ENCODE data around the gene ZNF777.

ZNF777 gene

GRCh38 chr7:149476791-149477190 lies 15.9 kb upstream of the ZNF777 start:
- DNase-seq = no peak

GRCh38 chr7:149475121-149476045 lies 14.5 kb upstream of the ZNF777 start:
- no peak for DNase-seq

- no peak for DNase-seq
Observed at GRCh38 chr7:149474309-149475120, 13.7 kb upstream of the ZNF777 start.

- DNase-seq = no peak
Observed at GRCh38 chr7:149473251-149473650, 12.4 kb upstream of the ZNF777 start.

- no peak for DNase-seq
Observed at GRCh38 chr7:149471289-149471953, 10.6 kb upstream of the ZNF777 start.

- DNase-seq = no peak
Observed at GRCh38 chr7:149469806-149470205, 8.9 kb upstream of the ZNF777 start.

- no peak for DNase-seq
Observed at GRCh38 chr7:149468208-149468607, 7.3 kb upstream of the ZNF777 start.

- DNase-seq = no peak
Observed at GRCh38 chr7:149467321-149467859, 6.5 kb upstream of the ZNF777 start.

GRCh38 chr7:149466364-149466763 lies 5.5 kb upstream of the ZNF777 start:
- no peak for DNase-seq

- DNase-seq = no peak
Observed at GRCh38 chr7:149463500-149464161, 2.8 kb upstream of the ZNF777 start.

GRCh38 chr7:149462101-149462520 lies 1.2 kb upstream of the ZNF777 start:
- DNase-seq = no peak

- no peak for DNase-seq
Observed at GRCh38 chr7:149459540-149460452, 1.1 kb downstream of the ZNF777 start.

- DNase-seq = no peak
Observed at GRCh38 chr7:149459201-149459539, 1.7 kb downstream of the ZNF777 start.

GRCh38 chr7:149458235-149458634 lies 2.6 kb downstream of the ZNF777 start:
- DNase-seq = no peak

- DNase-seq = no peak
Observed at GRCh38 chr7:149457766-149458165, 3.1 kb downstream of the ZNF777 start.

GRCh38 chr7:149456506-149457421 lies 4.1 kb downstream of the ZNF777 start:
- DNase-seq = no peak

GRCh38 chr7:149455175-149455950 lies 5.5 kb downstream of the ZNF777 start:
- no peak for DNase-seq

GRCh38 chr7:149454750-149455149 lies 6.1 kb downstream of the ZNF777 start:
- DNase-seq = no peak

GRCh38 chr7:149454006-149454405 lies 6.9 kb downstream of the ZNF777 start:
- DNase-seq = no peak

- DNase-seq = no peak
Observed at GRCh38 chr7:149450821-149451220, 10.0 kb downstream of the ZNF777 start.

Data from CD4-positive, alpha-beta T cell treated with Interleukin-4 for 4 hours (primary cell).